GM21786 (cell line): ENCODE measurements around the gene PLVAP.

Experiments used
- ATAC-seq: cut with Tn5 transposase; IDR thresholded peaks from one replicate; pipeline ENCODE4 v1.9.1; 2021; ENCODE audit not compliant: unreplicated experiment

The PLVAP gene

GRCh38 chr19:17359905-17360800 lies 17.0 kb downstream of the PLVAP start:
- ATAC-seq, result no peak

DNA sequence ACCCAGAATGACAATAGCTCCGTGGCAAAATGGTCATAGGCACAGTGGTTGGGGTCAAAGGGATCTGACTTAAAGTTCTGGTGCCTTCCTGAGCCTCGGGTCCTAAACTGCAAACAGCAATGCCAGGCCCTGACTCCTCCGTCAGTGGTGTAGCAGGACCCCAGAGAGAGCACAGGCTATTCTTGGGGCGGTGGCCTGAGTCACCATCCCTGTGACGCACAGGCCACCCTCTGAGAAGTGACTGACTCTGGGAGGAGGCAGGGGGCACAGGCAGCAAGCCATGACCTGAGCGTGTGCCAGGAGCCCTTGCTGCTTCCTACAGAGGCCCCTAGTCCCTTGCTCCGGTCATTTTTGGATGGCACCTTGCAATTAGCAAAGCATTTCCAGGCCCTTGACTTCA lies 18.7 kb downstream of the PLVAP start:
- no peak for ATAC-seq

DNA sequence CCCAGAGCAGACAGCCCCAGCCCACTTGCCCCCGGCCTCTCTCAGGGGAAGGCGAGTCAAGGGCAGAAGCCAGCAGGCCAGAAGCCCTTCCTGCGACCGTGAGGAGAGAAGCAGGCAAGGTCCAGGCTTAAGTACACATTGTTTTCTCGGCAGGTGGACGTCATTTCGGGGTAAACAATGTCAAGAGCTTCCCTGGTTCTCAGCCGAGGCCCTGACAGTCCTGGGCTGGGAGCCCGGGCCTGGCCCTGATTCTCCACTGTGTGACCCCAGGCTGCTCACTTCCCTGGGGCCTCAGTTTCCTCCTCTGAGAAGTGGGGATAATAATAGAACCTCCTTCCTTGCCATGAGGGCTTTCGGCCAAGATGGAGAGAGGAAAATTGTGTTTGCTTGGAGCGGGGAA lies 19.4 kb downstream of the PLVAP start:
- no peak for ATAC-seq

DNA sequence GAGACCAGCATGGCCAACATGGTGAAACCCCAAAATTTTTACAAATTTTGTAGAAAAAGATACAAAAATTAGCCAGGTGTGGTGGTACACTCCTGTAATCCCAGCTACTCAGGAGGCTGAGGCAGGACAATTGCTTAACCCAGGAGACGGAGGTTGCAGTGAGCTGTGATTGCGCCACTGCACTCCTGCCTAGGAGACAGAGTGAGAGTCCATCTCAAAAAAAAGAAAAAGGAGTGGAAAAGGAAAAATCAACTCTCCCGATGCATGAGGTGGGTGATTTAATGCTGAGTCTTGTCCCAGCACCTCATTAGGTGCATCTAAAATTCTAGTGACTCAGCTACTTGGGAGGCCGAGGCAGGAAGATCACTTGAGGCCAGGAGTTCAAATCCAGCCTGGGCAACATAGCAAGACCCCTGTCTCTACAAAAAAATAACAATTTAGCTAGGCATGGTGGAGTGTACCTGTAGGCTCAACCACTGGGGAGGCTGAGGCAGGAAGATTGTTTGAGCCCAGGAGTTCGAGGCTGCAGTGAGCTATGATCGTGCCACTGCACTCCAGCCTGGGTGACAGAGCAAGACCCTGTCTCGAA lies 20.0 kb downstream of the PLVAP start:
- no peak for ATAC-seq

DNA sequence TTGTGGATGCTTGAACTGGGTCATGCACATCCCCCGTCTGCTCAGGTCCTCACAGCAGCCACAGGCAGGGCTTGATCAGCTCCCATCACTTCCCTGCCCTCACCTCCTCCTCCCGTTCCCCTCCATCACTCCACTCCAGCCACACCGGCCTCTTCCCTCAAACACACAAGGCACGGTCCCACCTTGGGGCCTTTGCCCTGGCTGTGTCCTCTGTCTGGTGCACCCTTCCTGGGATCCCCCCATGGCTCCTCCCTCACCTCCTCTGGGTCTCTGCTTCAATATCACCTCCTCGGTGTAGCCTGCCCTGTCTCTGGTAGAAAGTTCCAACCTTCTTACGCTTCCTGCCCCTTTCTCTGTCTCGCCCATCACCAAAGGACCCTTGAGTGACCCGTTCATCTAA lies 23.8 kb downstream of the PLVAP start:
- ATAC-seq, result no peak

- no peak for ATAC-seq
Observed at GRCh38 chr19:17352608-17353280, 24.4 kb downstream of the PLVAP start.

GRCh38 chr19:17351815-17352435 lies 25.2 kb downstream of the PLVAP start:
- no peak for ATAC-seq

DNA sequence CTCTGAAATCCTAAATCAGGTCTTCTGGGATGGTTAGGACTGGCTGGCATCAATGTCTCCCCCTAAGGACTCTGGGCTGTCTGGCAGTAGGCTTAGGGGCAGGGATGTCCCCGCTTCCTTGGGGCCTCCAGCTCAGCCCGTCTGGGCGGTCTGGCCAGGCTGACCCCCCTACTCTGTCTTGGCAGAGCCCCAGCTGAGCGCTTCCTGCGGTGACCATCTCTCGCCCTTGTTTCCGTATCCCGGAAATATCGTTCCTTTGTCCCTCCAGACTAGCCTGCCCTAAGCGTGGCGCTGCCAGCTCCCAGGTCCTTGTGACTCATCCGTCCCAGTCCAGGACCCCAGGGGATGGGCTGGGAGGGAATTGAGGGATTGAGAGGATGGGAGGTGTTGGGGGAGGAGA lies 28.4 kb downstream of the PLVAP start:
- ATAC-seq, result no peak

GRCh38 chr19:17347877-17348276 lies 29.3 kb downstream of the PLVAP start:
- no peak for ATAC-seq

DNA sequence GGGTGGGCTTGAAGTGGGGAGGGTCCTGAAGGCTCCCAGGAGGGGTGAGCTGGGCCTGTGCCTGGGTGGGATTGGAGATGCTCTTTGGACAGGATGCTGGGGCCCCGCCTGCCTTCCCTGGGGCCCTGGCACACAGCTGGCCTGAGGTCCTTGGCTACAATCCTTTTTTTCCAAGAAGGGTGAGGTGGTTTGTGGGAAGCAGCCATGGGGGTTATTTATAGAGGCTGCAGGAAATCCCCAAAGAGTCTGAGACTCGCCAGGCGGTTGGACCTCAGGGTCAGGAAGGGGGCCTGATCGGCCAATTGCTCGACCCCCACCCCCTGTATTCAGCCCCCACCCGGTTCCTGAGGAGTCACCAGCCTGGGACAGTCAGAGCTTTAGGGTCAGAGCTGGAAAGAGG lies 29.8 kb downstream of the PLVAP start:
- no peak for ATAC-seq

- ATAC-seq, result no peak
Observed at GRCh38 chr19:17346109-17346671, 31.0 kb downstream of the PLVAP start.

DNA sequence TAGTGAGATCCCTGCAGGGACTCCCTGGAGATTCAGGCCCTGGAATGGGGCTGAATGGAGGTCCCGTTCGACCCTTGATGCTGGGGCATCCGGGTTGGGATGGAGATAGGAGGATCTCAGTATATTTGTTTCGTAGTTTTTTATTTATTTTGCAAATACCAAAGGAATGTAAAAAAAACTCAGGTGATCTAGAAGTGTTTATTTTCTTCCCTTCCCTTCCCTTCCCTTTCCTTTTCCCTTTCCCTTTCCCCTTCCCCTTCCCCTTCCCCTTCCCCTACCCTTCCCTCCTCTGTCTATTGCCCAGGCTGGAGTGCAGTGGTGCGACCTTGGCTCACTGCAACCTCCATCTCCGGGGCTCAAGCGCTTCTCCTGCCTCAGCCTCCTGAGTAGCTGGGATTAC lies 35.3 kb downstream of the PLVAP start:
- no peak for ATAC-seq

DNA sequence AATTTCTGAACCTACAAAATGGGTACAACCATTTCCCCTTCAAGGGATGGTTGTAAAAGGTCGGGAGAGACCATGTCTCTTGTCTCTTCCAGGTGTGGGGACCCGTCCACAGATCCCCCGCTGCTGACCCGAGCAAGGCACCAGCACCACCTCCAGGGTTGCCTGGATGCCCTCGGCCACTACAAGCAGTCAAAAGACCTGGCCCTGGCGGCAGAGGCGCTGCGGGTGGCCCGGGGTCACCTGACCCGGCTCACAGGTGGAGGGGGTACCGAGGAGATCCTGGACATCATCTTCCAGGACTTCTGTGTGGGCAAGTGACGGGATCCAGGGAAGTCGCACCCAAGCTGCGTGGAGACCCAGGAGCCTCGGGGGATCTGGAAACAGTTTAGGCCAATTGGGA lies 35.8 kb downstream of the PLVAP start:
- ATAC-seq, result no peak

GRCh38 chr19:17340871-17341357 lies 36.2 kb downstream of the PLVAP start:
- no peak for ATAC-seq

DNA sequence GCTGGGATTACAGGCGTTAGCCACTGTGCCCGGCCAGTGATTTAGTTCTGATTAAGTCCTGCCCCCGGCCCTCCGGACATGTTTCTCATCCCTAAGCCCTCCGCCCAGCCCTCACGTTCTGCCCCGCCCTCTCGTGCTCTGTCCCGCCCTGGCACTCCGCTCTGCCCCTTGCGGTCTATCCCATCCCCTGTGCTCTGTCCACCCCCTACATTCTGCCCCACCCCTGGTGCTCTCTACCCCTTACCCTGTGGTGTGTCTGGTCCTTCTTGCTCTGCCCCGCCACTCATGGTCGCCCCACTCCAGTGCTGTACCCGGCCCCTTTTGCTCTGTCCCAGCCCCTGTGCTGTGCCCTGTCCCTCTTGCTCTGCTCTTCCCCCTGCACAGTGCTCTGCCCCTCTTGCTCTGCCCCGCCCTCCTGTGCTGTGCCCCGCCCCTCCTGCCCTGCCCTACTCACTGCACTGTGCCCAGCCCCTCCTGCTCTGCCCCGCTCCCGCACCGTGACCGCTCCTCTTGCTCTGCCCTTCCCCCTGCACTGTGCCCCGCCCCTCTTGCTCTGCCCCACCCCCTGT lies 36.8 kb downstream of the PLVAP start:
- ATAC-seq, result no peak

DNA sequence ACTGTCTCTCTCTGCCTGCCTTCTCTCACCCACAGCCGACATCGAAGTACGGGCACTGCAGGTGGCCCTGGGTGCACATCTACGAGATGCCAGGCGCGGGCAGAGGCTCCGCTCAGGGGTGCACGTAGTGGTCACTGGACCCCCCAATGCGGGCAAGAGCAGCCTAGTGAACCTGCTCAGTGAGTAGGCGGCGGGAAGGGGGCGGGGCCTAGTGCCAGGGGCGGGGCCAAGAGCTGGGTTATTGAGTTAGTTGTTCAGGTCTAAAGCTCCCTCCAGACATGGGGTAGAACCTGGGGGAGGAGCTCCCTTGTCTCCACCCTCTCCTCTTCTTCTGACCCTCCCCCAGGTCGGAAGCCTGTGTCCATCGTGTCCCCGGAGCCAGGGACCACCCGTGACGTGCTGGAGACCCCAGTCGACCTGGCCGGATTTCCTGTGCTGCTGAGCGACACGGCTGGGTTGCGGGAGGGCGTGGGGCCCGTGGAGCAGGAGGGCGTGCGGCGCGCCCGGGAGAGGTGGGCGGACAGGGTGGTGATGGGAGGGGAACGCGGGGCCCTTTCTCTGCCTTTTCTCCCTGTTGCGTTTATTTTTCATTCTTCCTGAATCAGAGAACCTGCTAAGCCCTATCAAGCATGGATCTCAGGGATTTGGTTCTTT lies 37.9 kb downstream of the PLVAP start:
- ATAC-seq, result no peak

DNA sequence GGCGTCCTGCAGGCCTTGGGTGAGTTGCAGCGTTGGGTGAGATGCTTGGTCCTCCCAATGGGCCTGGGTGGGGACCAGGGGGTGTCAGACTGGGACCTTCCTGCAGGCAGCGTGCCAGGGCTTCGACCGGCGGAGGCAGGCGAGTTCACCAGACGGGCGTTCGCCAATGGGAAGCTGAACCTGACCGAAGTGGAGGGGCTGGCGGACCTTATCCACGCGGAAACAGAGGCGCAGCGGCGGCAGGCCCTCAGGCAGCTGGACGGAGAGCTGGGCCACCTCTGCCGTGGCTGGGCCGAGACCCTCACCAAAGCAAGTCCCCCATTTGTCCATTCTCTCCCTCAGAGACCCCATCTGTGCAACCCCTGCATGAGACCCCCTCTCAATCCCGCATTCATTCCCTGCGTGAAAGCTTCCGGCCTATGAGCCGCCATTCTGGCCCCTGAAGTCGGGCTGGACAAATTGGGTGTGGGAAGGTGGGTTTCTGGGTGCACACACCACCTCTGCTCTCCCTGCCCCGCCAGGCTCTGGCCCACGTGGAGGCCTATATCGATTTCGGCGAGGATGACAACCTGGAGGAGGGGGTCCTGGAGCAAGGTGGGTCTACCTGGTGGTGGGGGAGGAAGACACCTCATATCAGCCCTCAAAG lies 38.6 kb downstream of the PLVAP start:
- ATAC-seq, result no peak

DNA sequence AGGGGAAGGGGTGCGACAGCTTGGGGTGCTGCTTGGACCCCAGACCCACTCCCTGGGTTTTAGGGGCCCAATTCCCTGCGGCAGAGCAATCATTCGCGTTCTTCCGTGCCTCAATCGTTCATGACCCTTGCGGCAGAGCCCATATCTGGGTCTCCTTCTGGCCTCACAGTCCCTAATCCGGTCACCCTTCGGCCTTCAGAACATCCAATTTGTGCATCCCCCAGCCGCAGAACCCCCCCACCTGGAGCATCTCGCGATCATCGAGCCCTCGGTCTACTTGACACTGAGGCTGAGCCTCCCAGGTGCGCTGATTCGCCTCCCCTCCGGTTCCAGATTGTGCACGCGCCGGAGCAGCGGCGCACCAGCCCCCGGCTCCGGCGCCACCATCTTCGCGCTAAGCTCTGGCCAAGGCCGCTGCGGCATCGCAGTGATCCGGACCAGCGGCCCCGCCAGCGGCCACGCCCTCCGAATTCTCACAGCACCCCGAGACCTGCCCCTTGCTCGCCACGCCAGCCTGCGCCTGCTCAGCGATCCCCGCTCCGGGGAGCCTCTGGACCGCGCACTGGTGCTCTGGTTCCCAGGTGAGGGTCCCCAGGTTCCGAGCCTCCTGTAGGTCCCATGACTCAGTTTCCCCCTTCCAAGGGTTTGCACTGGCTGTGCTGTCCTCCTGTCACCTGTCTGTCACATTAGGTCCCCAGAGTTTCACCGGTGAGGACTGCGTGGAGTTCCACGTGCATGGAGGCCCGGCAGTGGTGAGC lies 39.3 kb downstream of the PLVAP start:
- ATAC-seq, result no peak
